MCF 10A (cell line): ENCODE data around the gene MEOX1. TPM values are rescaled to one million over a fixed set of nuclear protein-coding genes. Genes with fewer than 3 reads are reported as not detected.

Source experiments
- BruUV-seq: library from RNA; stranded (reverse); fragments of 400-500 nt; replicated peaks from 2 replicates; lab custom pipeline; 2021; lab: Mats Ljungman, UMichigan
- CTCF ChIA-PET: fragments of 300-600 bp; sonication (Branson Sonifier 250); formaldehyde crosslinking; extraction: SDS; loops from one replicate; lab custom pipeline; 2021; ENCODE audit warnings: antibody characterized with exemption, inconsistent platforms; lab: Yijun Ruan, JAX
- POLR2A ChIA-PET: fragments of 300-600, 350-650 bp; sonication (Branson Sonifier 250); formaldehyde crosslinking; extraction: SDS; loops from one replicate; lab custom pipeline; 2020; ENCODE audit warnings: antibody characterized with exemption, inconsistent platforms; lab: Yijun Ruan, JAX
- DNase-seq: peaks from one replicate; pipeline ENCODE4 v3.0.0-alpha.2; 2018; ENCODE audit not compliant: unreplicated experiment
- H3K27ac Mint-ChIP-seq: one replicate; pipeline ENCODE4 v1.8.0; 2022; ENCODE audit warnings: mild to moderate bottlenecking, low read depth, mixed read lengths; ENCODE audit not compliant: unreplicated experiment
- H3K27me3 Mint-ChIP-seq: one replicate; pipeline ENCODE4 v1.8.0; 2022; ENCODE audit warnings: mixed read lengths; ENCODE audit not compliant: insufficient read depth, unreplicated experiment
- H3K36me3 Mint-ChIP-seq: one replicate; pipeline ENCODE4 v1.8.0; 2022; ENCODE audit warnings: mild to moderate bottlenecking, moderate library complexity, mixed read lengths; ENCODE audit not compliant: insufficient read depth, unreplicated experiment
- H3K4me1 Mint-ChIP-seq: one replicate; pipeline ENCODE4 v1.8.0; 2022; ENCODE audit warnings: mixed read lengths; ENCODE audit not compliant: insufficient read depth, unreplicated experiment
- H3K4me3 Mint-ChIP-seq: one replicate; pipeline ENCODE4 v1.8.0; 2022; ENCODE audit warnings: mild to moderate bottlenecking, moderate library complexity, mixed read lengths; ENCODE audit not compliant: unreplicated experiment
- H3K9me3 Mint-ChIP-seq: one replicate; pipeline ENCODE4 v1.8.0; 2022; ENCODE audit warnings: mixed read lengths; ENCODE audit not compliant: unreplicated experiment
- intact Hi-C: fragments of 100-400 bp; cut with micrococcal nuclease; formaldehyde crosslinking; loops from 2 replicates; pipeline ENCODE4 v1.14.1; 2022
- total RNA-seq: library from RNA; stranded (reverse); gene quantifications from 2 replicates; pipeline ENCODE4 v1.2.3, GENCODE V29; 2022
- TF ChIP-seq, protein P1 (sequence below): fragments of 200-600 bp; IDR thresholded peaks from one replicate; pipeline ENCODE4 v1.8.0; 2022; ENCODE audit warnings: antibody characterized with exemption, mild to moderate bottlenecking; ENCODE audit not compliant: unreplicated experiment

Gene MEOX1
- total RNA-seq, 1 experiment from 2014 or later = not detected

DNA sequence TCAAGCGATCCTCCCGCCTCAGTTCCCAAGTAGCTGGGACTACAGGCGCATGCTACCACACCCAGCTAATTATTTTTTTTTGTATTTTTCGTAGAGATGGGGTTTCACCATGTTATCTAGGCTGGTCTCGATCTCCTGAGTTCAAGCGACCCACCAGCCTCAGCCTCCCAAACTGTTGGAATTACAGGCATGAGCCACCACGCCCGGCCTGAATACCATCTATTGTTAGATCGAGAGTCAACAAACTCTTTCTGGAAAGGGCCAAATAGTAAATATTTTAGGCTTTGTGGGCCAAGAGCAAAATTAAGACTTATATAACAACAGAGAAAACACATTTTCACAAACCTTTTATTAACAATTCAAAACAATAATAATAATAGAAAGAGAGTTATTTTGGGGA is 41.6 kb downstream of the MEOX1 start:
- POLR2A ChIA-PET = no interaction called here

DNA sequence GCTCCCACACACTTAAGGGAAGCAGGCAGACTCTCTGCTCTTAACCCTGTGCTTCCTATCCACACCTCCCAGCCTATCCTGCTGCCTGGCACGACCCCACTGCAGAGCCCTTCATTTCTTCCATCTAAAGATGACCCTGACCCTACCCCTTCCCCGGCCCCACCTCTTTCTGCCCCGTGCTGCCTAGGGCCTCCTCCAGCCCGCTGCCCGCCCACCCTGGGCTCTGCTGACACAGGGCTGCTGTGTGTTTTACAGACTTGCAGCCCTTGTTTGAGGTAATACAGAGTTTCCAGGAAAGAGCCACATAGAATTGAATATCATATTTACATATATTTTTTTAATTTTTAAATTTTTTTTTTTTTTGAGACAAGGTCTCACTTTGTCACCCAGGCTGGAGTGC is 42.0 kb downstream of the MEOX1 start:
- Mint-ChIP-seq H3K27ac (no peak overlapping the region), H3K9me3 (no peaks in the 10 kb centered on the region), H3K27me3 (no peaks in the 10 kb centered on the region), H3K4me1 (peaks cover 8% of the 10 kb centered on the region), H3K4me3 (no peak overlapping the region), H3K36me3 (no peaks in the 10 kb centered on the region)
- no peak for DNase-seq
- ChIA-PET CTCF (no interaction called here), POLR2A (no interaction called here)
- intact Hi-C loops = no loop called here
- BruUV-seq = no TSS peak
- TF ChIP-seq, protein P1, sequence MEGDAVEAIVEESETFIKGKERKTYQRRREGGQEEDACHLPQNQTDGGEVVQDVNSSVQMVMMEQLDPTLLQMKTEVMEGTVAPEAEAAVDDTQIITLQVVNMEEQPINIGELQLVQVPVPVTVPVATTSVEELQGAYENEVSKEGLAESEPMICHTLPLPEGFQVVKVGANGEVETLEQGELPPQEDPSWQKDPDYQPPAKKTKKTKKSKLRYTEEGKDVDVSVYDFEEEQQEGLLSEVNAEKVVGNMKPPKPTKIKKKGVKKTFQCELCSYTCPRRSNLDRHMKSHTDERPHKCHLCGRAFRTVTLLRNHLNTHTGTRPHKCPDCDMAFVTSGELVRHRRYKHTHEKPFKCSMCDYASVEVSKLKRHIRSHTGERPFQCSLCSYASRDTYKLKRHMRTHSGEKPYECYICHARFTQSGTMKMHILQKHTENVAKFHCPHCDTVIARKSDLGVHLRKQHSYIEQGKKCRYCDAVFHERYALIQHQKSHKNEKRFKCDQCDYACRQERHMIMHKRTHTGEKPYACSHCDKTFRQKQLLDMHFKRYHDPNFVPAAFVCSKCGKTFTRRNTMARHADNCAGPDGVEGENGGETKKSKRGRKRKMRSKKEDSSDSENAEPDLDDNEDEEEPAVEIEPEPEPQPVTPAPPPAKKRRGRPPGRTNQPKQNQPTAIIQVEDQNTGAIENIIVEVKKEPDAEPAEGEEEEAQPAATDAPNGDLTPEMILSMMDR = no peak

More for the DNA sequence above, 41.6 kb downstream of the MEOX1 start:
- no peak for DNase-seq
- no peak overlapping the region for H3K27ac Mint-ChIP-seq
- H3K4me3 Mint-ChIP-seq = no peak overlapping the region
- CTCF ChIA-PET = interaction anchor here (0.6 kb wide), 1 partner anchor 23 kb away, joined by 3 read pairs; no protein-coding TSS in a partner anchor
- intact Hi-C loops = no loop called here
- TF ChIP-seq, protein P1 = no peak
- no peaks in the 10 kb centered on the region for H3K9me3 Mint-ChIP-seq
- H3K27me3 Mint-ChIP-seq = no peaks in the 10 kb centered on the region
- no TSS peak for BruUV-seq
- H3K4me1 Mint-ChIP-seq = peaks cover 5% of the 10 kb centered on the region
- H3K36me3 Mint-ChIP-seq = no peaks in the 10 kb centered on the region

DNA sequence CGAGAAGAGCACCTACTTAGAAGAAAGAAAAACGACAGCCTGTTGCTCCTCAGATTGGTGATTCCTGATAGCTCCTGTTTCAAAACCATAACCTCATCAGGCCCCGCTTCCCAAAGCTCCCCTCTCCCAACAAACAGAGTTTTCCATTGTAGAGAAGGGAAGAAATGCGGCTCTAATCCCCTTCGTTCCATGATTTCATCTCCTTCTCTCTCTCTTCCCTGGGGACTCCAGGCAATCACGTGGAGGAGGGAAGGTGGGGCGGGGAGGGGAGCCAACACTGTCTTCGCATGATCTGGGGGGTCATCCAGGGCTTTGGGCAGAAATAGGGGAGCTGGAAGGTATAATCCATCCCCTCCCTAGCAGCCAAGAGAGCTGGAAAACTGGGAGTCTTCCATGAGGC is 43.4 kb downstream of the MEOX1 start:
- Mint-ChIP-seq H3K27me3 (no peaks in the 10 kb centered on the region), H3K4me1 (peaks cover 8% of the 10 kb centered on the region), H3K27ac (no peak overlapping the region), H3K36me3 (no peaks in the 10 kb centered on the region), H3K4me3 (no peak overlapping the region), H3K9me3 (no peaks in the 10 kb centered on the region)
- intact Hi-C loops = no loop called here
- ChIA-PET CTCF (interaction anchor here (1.0 to 1.6 kb wide), 3 partner anchors 39 to 76 kb away, joined by 3 to 4 read pairs (median 3); no protein-coding TSS in a partner anchor), POLR2A (no interaction called here)
- DNase-seq = no peak
- no TSS peak for BruUV-seq
- TF ChIP-seq, protein P1 = no peak

DNA sequence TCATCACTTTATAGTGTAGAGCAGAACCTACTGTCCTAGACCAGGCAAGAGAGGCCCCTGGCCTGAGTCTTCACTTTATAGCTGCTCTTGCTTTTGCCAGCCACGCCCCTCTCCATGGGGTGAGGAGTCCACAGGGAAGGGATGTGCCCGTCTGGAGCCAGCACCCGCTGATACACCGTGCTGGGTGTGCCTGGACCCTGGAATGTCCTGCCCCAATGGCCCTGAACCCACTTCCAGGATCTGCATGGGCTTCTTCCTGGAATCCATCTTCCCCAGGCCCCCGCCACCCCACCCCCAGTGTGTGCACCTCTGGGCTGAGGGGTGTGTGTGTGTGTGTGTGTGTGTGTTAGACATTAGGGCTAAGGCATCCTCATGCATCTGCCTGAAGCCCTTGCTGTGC is 44.9 kb downstream of the MEOX1 start:
- H3K9me3 Mint-ChIP-seq = no peaks in the 10 kb centered on the region
- CTCF ChIA-PET = no interaction called here

More for the DNA sequence above, 44.9 kb downstream of the MEOX1 start:
- intact Hi-C loops = no loop called here
- Mint-ChIP-seq H3K4me3 (no peak overlapping the region), H3K4me1 (peaks cover 14% of the 10 kb centered on the region), H3K27me3 (no peaks in the 10 kb centered on the region), H3K27ac (no peak overlapping the region), H3K36me3 (no peaks in the 10 kb centered on the region)
- DNase-seq = no peak
- POLR2A ChIA-PET = no interaction called here
- TF ChIP-seq, protein P1 = no peak
- BruUV-seq = no TSS peak
